GM21723 (cell line): Measurements from ENCODE around the gene ARR3.
"Not testable (repeated sequence)": the region's sequence is repeated elsewhere in the genome, so short reads cannot be mapped to it uniquely, and the experiment has no call there.

Source experiments
- ATAC-seq: cut with Tn5 transposase; IDR thresholded peaks from one replicate; pipeline ENCODE4 v1.9.1; 2021; ENCODE audit warnings: mild to moderate bottlenecking, moderate library complexity; ENCODE audit not compliant: unreplicated experiment

Gene ARR3

DNA sequence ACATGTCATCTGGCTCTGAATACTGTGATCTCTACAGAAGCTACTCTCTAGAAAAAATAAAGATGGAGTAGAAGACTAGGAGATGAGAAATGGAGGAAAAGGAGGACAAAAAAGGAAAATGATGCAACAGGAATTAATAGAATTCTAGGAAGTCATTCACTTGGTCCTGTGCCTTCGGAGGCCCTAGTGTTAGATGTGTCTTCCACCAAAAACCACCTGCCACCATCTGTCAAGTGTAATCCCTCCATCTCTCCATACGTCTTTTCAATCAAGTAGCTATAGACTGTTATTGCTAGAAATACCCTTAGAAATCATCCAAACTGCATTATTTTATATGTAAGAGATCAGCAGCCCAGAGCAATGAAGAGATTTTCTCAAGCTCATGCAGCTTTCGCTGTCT, 10.9 kb downstream of the ARR3 start:
- ATAC-seq, result no peak

DNA sequence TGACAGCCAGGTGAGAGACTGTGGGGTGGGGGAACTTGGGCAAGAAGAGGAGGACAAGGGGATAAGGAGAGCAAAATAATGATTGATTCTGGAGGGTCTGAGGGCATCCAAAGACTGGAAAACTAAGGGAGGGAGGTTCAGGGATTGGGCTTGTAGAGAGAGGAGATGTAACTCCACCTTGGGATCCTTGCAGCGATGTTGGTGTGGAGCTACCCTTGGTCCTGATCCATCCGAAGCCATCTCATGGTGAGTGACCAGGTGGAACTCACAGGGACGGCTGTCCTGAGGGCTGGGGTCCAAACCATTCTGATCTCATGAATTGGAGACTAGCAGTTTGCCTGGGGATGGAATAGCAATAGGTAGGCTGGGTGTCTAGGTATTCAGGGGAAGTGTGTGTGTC, 12.4 kb downstream of the ARR3 start:
- ATAC-seq, result no peak

DNA sequence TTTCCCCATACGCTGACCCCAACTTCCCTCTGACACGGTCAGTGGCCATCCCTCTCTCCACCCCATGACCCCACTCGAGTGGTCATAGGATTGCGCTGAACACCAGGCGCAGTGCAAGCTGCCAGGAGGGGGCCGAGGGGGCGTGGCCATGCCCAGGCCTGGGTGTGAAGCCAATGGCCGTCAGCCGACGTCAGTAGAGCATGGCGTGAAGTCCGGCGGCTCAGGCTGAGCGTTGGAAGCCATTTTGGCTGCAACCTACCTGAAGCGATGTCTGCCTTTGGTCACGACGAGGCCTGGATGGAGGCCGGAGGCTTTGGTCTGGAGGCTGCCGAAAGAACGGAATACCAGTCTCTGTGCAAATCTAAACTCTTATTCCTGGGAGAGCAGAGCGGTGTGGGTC, 13.8 kb downstream of the ARR3 start, which contains the start of gene RAB41:
TSS of gene RAB41 (plus strand) at position 222 of the 400 bp plus-strand sequence. CDS start at position 268, 46 bp downstream.
- ATAC-seq, result no peak

DNA sequence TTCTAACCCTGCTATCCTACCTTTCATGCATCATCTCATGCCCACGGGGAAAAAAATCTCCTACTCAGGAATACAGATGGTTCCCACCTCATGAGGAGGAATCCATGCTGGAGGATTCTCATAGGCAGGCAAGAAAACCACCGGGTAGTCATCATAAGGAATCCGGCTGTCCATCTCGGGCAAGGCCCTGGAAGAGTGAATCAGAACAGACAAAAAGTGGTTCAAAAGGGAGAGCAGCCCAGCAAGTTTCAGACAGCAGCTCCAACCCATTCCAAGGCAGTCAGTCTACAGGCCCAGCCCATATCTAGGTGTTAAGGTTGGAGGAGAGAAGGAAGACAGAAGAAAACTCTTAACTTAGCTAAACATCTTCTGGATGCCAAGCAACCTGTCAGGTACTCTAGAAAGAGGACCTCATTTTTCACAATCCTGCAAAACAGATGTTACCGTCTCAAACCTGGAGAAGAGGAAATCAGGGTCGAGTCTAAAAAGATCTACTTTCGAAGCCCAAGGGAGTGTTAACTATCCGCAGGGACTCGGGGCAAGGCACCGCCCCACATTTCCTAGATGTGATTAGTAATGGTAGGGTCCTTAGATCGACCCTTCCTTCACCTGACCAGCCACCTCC, 21.1 kb downstream of the ARR3 start:
- ATAC-seq, result peak; percentile 24

DNA sequence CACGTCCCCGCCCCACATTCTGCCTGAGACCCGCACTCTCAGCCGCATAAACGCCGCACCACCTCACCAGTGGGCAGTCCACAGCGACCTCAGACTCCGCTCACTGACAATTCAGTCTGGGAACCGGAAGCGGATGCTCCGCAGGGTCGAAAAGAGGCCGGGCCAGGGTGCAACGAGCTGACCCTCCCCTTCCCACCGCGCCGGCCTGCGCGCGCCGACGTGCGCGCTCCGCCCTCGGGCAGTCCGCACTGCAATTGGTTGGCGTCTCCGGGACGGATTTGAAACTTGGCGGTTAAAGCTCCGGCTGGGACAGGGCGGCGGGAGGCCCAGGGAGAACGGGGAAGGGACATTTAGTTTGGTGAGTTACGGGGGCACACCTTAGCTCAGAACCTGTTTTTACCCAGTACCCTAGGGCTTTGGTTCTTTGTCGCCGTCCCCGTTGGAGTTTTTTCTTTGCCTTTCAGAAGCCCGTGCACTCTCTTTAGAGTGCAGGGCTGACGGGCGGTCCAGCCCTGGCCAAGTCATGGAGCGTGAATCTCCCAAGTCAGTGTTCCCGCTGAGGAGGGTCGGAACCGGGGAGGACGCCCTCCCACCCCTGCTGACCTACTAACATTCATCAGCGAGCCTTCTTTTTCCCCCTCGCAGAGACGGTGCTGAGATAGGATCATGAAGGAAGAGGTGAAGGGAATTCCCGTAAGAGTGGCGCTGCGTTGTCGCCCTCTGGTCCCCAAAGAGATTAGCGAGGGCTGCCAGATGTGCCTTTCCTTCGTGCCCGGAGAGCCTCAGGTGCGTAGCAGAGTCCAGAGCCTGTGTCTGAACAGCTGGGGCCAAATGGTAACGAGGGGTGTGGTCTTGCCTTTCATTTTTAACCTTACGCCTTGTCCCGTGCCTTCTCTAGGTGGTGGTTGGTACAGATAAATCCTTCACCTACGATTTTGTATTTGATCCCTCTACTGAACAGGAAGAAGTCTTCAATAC, 21.9 kb downstream of the ARR3 start, which contains the start of the genes KIF4A and PDZD11:
TSS of gene KIF4A (plus strand) at position 312 of the 978 bp plus-strand sequence. CDS start at position 667, 355 bp downstream.
TSS of gene PDZD11 (minus strand) at position 135 of the 978 bp plus-strand sequence. CDS start 586 bp downstream, outside the sequence.
- peak; percentile 97 for ATAC-seq

DNA sequence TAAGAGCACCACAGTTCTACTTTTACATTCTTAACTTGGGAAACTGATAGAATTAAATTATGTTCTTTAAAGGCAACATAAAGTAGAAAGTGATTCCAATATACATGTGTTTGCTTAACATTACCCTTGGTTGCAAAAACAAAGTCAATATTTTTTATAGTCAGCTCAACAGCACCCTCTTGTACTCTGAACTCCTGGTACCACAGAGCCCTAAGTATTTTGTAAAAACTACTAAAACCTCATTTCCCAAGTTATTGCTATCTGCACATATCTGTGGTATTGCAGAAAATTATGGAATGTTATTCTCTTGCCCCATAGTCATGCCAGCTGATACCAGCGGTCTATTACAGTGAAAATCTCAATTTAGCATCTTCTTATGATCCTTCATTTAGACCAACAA, 24.7 kb downstream of the ARR3 start:
- ATAC-seq, result no peak

DNA sequence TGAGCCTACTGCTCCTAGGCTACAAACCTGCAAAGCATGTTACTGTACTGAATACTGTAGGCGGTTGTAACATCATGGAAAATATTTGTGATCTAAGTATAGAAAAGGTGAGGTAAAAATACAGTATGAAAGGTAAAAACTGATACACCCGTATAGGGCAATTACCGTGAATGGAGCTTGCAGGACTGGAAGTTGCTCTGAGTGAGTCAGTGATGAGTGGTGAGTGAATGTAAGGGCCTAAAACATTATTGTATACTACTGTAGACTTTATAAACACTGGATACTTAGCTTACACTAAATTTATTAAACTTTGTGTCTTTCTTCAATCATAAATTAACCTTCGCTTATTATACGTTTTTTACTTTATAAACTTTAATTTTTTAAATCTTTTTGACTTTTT, 25.5 kb downstream of the ARR3 start:
- no peak for ATAC-seq

DNA sequence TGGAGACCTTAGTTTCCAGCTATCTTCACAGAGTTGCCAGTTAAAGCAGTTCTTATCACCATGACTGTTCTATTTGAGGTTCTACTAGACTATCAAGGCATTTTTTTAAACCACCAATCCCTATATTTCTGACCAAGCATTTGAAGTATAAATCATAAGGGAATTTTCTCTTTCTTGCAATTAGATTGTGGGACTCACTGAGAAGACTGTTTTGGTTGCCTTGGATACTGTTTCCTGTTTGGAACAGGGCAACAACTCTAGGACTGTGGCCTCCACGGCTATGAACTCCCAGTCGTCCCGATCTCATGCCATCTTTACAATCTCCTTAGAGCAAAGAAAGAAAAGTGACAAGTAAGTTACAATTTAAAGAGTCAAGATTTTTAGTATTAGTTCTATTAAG, 33.6 kb downstream of the ARR3 start:
- ATAC-seq, result no peak

DNA sequence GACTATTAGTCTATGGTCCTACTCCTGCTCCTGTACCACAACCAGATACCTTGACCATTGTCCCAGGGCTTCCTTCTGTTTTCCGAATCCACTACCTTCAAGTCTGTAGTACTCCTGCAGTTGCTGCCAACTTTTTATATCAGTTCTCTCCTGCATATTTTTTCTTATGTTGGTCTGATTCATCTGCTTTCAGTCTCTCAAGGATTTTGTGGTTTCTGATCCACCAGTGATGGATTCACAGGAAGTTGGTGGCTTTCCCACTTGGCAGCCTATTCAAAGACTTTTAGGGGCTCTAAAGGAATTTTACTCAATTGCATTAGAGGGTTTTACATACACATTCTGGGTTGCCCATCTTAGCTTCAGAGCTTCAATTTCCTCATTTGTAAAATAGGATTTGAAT, 45.4 kb downstream of the ARR3 start:
- no peak for ATAC-seq

DNA sequence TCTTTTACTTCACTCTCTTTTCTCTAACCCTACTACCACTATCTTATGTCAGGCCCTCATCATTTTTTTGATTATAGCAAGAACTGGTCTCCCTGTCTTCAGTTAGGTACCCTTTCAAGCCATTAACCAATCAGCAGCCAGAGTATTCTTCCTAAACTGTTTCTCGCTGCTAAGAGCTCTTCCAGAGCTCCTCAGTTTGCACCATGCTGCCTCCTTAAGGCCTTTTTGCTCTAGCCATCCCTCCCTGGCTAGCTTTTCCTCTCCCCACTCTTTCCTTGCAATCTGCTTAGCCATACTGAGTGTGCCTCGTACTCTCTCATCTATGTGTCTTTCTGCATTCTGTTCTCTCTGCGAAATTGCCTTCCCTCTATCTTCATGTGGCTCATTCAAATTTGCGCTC, 54.6 kb downstream of the ARR3 start:
- no peak for ATAC-seq

DNA sequence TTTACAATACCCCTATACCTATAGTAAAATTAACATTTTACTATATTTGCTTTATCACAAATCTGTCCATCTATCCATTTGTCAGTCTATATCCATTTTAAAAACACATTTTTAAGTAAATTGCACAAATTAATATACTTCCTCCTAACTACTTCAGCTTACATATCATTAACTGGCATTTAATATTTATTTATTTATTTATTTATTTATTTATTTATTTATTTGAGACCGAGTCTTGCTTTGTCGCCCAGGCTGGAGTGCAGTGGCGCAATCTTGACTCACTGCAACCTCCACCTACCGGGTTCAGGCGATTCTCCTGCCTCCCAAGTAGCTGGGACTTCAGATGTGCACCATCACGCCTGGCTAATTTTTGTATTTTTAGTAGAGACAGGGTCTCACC, 55.5 kb downstream of the ARR3 start:
- ATAC-seq, result not testable (repeated sequence)

DNA sequence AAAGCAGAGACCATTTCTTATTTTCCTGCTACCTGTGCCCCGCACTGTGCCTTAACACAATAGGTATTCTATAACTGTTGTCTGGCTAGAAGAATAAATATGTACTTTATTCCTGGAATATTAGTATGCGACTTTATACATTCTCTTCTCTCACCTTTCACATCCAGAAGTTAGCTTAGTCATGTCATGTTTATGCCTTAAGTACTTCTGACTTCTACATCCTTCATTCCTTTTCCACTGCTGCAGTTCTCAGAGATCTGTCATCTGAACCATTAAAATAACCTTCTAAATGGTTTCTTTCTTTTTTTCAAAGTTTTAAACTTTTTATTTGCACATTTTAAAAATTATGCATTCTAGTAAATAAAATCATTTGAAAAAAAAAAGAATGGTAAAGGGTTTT, 56.2 kb downstream of the ARR3 start:
- no peak for ATAC-seq

DNA sequence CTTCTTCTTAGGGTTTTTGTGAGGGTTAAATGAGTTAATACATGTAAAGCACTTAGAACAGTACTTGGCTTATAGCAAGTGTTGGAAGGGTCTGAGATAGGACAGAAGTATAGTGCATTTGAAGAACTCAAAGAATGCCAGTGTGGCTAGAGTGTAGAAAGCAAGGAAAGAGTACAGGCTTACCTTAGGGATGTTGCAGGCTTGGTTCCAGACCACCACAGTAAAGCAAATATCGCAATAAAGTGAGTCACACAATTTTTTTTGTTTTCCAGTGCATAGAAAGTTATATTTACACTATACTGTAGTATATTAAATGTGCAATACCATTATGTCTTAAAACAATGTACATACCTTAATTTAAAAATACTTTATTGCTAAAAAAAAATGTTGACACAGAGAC, 63.0 kb downstream of the ARR3 start:
- no peak for ATAC-seq
